ENCODE results near the gene ELMO1. TPM values are rescaled to one million over a fixed set of nuclear protein-coding genes. Genes with fewer than 3 reads are reported as not detected.

The ELMO1 gene
- total RNA-seq, 2 donors from 2014 or later, result 10.9 to 56.0 TPM

DNA sequence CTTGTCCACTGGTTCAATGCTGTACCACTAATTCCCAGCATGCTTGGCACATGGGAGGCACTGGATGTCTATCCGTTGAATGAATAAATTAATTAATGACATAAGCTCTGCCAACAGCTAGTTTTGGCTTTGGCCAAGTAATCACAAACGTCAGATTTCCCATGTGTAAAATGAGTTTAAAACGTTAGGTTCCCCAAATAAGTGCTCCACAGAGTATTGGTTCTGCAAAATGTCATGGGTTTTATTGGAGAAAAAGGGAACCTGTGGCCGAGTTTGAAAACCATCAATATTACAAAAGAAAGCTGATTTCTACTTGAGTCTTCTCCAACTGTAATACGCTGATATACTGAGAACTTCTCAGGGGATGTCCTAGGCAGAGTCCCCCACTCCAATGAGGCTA is 23.2 kb downstream of the ELMO1 start:
- H3K4me1 ChIP-seq, result no peaks in the 10 kb centered on the region
- ATAC-seq (no peak), DNase-seq (no peak)
- H3K36me3 ChIP-seq (replicated peaks in 1 of 2; ENCODE audit: insufficient read depth in 1 of 2, low read depth in 2 of 2), result no peaks in the 10 kb centered on the region
- H3K27ac ChIP-seq, result peak overlapping the region in 1 of 4 donors; percentile 47
- 41 to 49% methylated on average over 5 of the region's 5 CpGs for WGBS, 2 donors
- no peaks in the 10 kb centered on the region for H3K9me3 ChIP-seq
- H3K27me3 ChIP-seq, result no peaks in the 10 kb centered on the region
- TF ChIP-seq POLR2A (IDR thresholded peaks at IDR 0.05) (no peak), CTCF (IDR thresholded peaks at IDR 0.05) (no peak)
- no peak overlapping the region for H3K4me3 ChIP-seq
- intact Hi-C loops (cut with DNase I), result no loop called here

GRCh38 chr7:37424995-37425394 is 23.7 kb downstream of the ELMO1 start:
- Histone ChIP-seq H3K27me3 (no peaks in the 10 kb centered on the region), H3K36me3 (replicated peaks in 1 of 2; ENCODE audit: insufficient read depth in 1 of 2, low read depth in 2 of 2) (no peaks in the 10 kb centered on the region), H3K4me3 (no peak overlapping the region), H3K27ac (peak overlapping the region in 1 of 4 donors; percentile 47), H3K4me1 (no peaks in the 10 kb centered on the region), H3K9me3 (no peaks in the 10 kb centered on the region)
- no peak for TF ChIP-seq POLR2A (IDR thresholded peaks at IDR 0.05)
- ATAC-seq (no peak), DNase-seq (peak in 1 of 4 donors; percentile 16)
- 74 to 88% methylated on average over 2 of the region's 2 CpGs for WGBS, 2 donors
- intact Hi-C loops (cut with DNase I), result no loop called here

- DNase-seq (no peak), ATAC-seq (no peak)
- TF ChIP-seq CTCF (IDR thresholded peaks at IDR 0.05) (no peak), POLR2A (IDR thresholded peaks at IDR 0.05) (no peak)
- Histone ChIP-seq H3K27me3 (no peaks in the 10 kb centered on the region), H3K4me3 (no peak overlapping the region), H3K4me1 (no peaks in the 10 kb centered on the region), H3K9me3 (no peaks in the 10 kb centered on the region), H3K36me3 (replicated peaks in 1 of 2; ENCODE audit: insufficient read depth in 1 of 2, low read depth in 2 of 2) (no peaks in the 10 kb centered on the region), H3K27ac (no peak overlapping the region)
- intact Hi-C loops (cut with DNase I), result no loop called here
- WGBS, 2 donors, result 58 to 77% methylated on average over 1 of the region's 1 CpG
These were observed 24.1 kb downstream of the ELMO1 start for GRCh38 chr7:37424521-37424920.

DNA sequence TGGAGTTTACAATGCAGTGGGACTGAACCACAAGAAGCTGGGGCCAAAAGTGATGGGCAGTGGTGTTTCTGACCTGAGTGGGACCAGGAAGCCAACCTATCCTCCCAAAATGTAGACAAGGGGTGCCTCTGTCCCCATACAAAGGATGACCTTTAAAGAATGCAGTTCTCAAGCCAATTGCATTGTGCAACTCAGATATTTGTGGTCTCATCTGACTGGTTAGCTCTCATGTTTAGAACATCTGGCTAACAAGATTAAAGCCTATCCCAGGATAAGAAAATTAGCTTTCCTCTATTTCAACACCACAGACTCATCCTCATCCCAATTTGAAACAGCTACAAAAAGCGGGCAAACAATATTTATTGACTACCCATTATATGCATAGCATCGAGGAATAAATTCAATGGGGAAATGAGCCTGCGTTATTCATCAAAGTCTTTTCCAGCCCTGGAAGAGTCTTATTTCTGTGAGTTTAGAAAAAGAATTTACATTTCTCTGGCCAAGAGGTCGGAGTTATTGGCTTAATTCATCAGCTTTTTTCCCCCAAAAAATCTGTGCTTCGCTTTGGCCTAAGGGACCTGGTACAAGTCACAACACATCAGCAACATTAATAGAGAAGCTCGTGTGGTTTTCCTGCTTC is 26.7 kb downstream of the ELMO1 start:
- Histone ChIP-seq H3K4me3 (no peak overlapping the region), H3K27ac (no peak overlapping the region), H3K27me3 (no peaks in the 10 kb centered on the region), H3K9me3 (no peaks in the 10 kb centered on the region), H3K4me1 (no peaks in the 10 kb centered on the region), H3K36me3 (replicated peaks in 1 of 2; ENCODE audit: insufficient read depth in 1 of 2, low read depth in 2 of 2) (no peaks in the 10 kb centered on the region)
- no peak for TF ChIP-seq POLR2A (IDR thresholded peaks at IDR 0.05)
- TF ChIP-seq CTCF (IDR thresholded peaks at IDR 0.05), result no peak
- WGBS, 2 donors, result 60 to 64% methylated on average over 6 of the region's 6 CpGs
- intact Hi-C loops (cut with DNase I), result no loop called here
- DNase-seq (peak in 1 of 4 donors; percentile 10), ATAC-seq (peak; percentile 56)

DNA sequence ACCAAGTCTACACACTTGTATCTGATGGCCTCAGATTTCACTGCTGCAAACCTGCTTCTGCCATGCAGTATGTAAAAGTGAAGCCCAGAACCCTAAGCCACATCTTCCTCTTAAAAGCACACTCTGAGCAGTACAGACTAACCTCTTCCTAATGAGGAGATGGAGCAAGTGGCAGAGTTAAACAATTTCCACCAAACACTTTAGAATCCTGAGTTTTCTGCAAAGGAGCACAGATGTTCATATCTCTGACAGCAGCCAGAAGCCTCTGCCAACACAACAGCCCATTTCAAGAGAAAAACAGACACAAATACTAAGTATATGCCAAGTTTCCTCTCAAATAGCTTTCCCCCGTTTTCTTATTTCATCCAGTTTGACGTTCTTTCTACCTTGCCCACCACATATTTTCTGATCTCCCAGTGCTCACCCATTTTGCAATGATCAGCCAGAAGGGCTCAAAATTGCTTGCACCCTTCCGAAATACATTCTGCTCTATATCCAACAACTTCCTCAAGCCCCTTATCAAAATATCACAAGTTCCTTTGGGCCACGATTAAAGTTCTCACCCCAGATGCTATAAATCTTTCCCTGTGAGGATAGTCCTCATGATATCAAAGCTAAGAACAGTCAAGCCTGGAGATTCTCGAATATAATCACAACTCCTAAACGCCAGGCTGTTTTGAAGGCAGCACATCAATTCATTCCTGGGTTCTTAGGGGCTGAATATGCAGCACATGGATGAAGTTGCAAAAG is 27.5 kb downstream of the ELMO1 start:
- no peaks in the 10 kb centered on the region for H3K4me1 ChIP-seq
- no peak overlapping the region for H3K4me3 ChIP-seq
- intact Hi-C loops (cut with DNase I), result no loop called here
- no peak overlapping the region for H3K27ac ChIP-seq
- no peak for ATAC-seq
- no peak for TF ChIP-seq POLR2A (IDR thresholded peaks at IDR 0.05)
- TF ChIP-seq CTCF (IDR thresholded peaks at IDR 0.05), result no peak
- H3K36me3 ChIP-seq (replicated peaks in 1 of 2; ENCODE audit: insufficient read depth in 1 of 2, low read depth in 2 of 2), result no peaks in the 10 kb centered on the region
- DNase-seq, result no peak
- no peaks in the 10 kb centered on the region for H3K27me3 ChIP-seq
- WGBS, 2 donors, result 41 to 49% methylated on average over 6 of the region's 6 CpGs
- H3K9me3 ChIP-seq, result no peaks in the 10 kb centered on the region

Measured in body of pancreas (tissue), 4 donors.